K562 (cell line): Measurements from ENCODE around the gene SRPK2. TPM values are rescaled to one million over a fixed set of nuclear protein-coding genes. Genes with fewer than 3 reads are reported as not detected.

Source experiments
- ARID1B ChIP-seq: fragments of 450-650 bp; IDR thresholded peaks from 2 replicates; pipeline ENCODE4 v1.6.1; 2016; ENCODE audit warnings: antibody characterized with exemption, mild to moderate bottlenecking, inconsistent platforms
- ARID2 ChIP-seq: fragments of 450-650 bp; IDR thresholded peaks from 2 replicates; pipeline ENCODE4 v1.6.1; 2017; ENCODE audit warnings: antibody characterized with exemption, mild to moderate bottlenecking
- BDP1 ChIP-seq: IDR thresholded peaks from 3 replicates; pipeline ENCODE4 v1.6.1; 2011; ENCODE audit not compliant: insufficient read length, insufficient read depth
- CREB1 ChIP-seq, 2 experiments: sonication (generic) in 1 of 2; formaldehyde crosslinking in 1 of 2; IDR thresholded peaks; 2 replicates each; pipeline versions ENCODE4 v1.6.1 to v1.8.0; 2012 to 2022; ENCODE audit warnings: inconsistent platforms in 1 of 2, mild to moderate bottlenecking in 1 of 2, missing genetic modification reagents in 1 of 2, moderate library complexity in 1 of 2
- DPF2 ChIP-seq: fragments of 450-650 bp; IDR thresholded peaks from 2 replicates; pipeline ENCODE4 v1.6.1; 2016
- FOXA1 ChIP-seq: fragments of 450-650 bp; IDR thresholded peaks from 2 replicates; pipeline ENCODE4 v1.6.1; 2016; ENCODE audit warnings: mild to moderate bottlenecking, borderline replicate concordance
- FOXA3 ChIP-seq, 2 experiments: fragments of 450-650 bp in 1 of 2; sonication (generic) in 1 of 2; formaldehyde crosslinking; IDR thresholded peaks in 1 of 2; conservative IDR thresholded peaks in 1 of 2; 2 replicates each; pipeline versions ENCODE4 v1.4.0 to v1.8.0; 2020 to 2022; ENCODE audit warnings: mild to moderate bottlenecking in 2 of 2, missing genetic modification reagents in 1 of 2
- GABPB2 ChIP-seq: fragments of 250-450 bp; sonication (Bioruptor Pico); conservative IDR thresholded peaks from 2 replicates; pipeline ENCODE4 v1.5.1; 2021; ENCODE audit warnings: mild to moderate bottlenecking
- KAT2B ChIP-seq: IDR thresholded peaks from one replicate; pipeline ENCODE4 v1.6.1; 2012; ENCODE audit warnings: low read depth, mild to moderate bottlenecking, control low read depth, inconsistent platforms, low read length, moderate library complexity
- MAFF ChIP-seq: IDR thresholded peaks from 2 replicates; pipeline ENCODE4 v1.6.1; 2012; ENCODE audit warnings: low read length, improper control_type of control experiment
- MEIS2 ChIP-seq: fragments of 450-650 bp; IDR thresholded peaks from 2 replicates; pipeline ENCODE4 v1.6.1; 2014; ENCODE audit warnings: mild to moderate bottlenecking; ENCODE audit not compliant: partially characterized antibody
- NFYB ChIP-seq: IDR thresholded peaks from 2 replicates; pipeline ENCODE4 v1.6.1; 2011; ENCODE audit warnings: mild to moderate bottlenecking, moderate library complexity; ENCODE audit not compliant: insufficient read length; ENCODE audit errors: extremely low read depth
- PHTF2 ChIP-seq: fragments of 250-450 bp; sonication (Bioruptor Pico); IDR thresholded peaks from 2 replicates; pipeline ENCODE4 v1.5.0; 2021; ENCODE audit warnings: mild to moderate bottlenecking
- RBFOX2 ChIP-seq: fragments of 200-400 bp; formaldehyde crosslinking; IDR thresholded peaks from 2 replicates; pipeline ENCODE4 v1.6.1; 2017; ENCODE audit warnings: low read depth, mild to moderate bottlenecking, low read length, moderate library complexity
- RCOR1 ChIP-seq, 2 experiments: IDR thresholded peaks; 2 replicates each; pipeline ENCODE4 v1.6.1; 2012; ENCODE audit warnings: low read depth in 2 of 2, low read length in 2 of 2, borderline replicate concordance in 1 of 2, improper control_type of control experiment in 1 of 2
- SAFB2 ChIP-seq: fragments of 200-400 bp; formaldehyde crosslinking; IDR thresholded peaks from 2 replicates; pipeline ENCODE4 v1.6.1; 2018; ENCODE audit warnings: borderline replicate concordance, low read length, low read depth, moderate library complexity; ENCODE audit not compliant: severe bottlenecking
- SP1 ChIP-seq: sonication (generic); formaldehyde crosslinking; IDR thresholded peaks from 2 replicates; pipeline ENCODE4 v1.8.1; 2022; ENCODE audit warnings: mild to moderate bottlenecking, missing genetic modification reagents
- SPI1 ChIP-seq: IDR thresholded peaks from 2 replicates; pipeline ENCODE4 v1.6.1; 2011; ENCODE audit warnings: low read depth, low read length, control low read depth, borderline replicate concordance
- TRIM24 ChIP-seq, 2 experiments: fragments of 450-650 bp; IDR thresholded peaks; 2 replicates each; pipeline ENCODE4 v1.6.1; 2016
- ZBTB40 ChIP-seq, 2 experiments: fragments of 450-650 bp in 1 of 2; sonication (generic) in 1 of 2; formaldehyde crosslinking in 1 of 2; IDR thresholded peaks; 2 replicates each; pipeline versions ENCODE4 v1.7.1 to v1.9.0; 2016 to 2022; ENCODE audit warnings: inconsistent platforms in 1 of 2, mild to moderate bottlenecking in 1 of 2, missing genetic modification reagents in 1 of 2
- ZNF316 ChIP-seq: fragments of 450-650 bp; IDR thresholded peaks from 2 replicates; pipeline ENCODE4 v1.6.1; 2016
- ZZZ3 ChIP-seq: fragments of 450-650 bp; IDR thresholded peaks from 2 replicates; pipeline ENCODE4 v1.6.1; 2016; ENCODE audit warnings: antibody characterized with exemption, mild to moderate bottlenecking, moderate library complexity
- polyA plus RNA-seq, 8 experiments: library from polyadenylated mRNA; depleted of rRNA in 4 of 8; stranded (reverse) in 5 of 8; unstranded in 3 of 8; fragments of >200 nt; fragmentation: Nextera tagmentation in 2 of 8; fragmentation: Illumina TruSeq in 1 of 8; extraction: Ambion mirVana in 2 of 8; extraction: Trizol in 1 of 8; gene quantifications; 2 replicates each; pipeline versions ENCODE4 v1.2.1 to v1.2.3, GENCODE V29; 2011 to 2014; ENCODE audit warnings: inconsistent platforms in 1 of 8, missing spikeins in 1 of 8
- total RNA-seq, 7 experiments: library from RNA; depleted of rRNA in 6 of 7; stranded (reverse); fragments of >200 nt in 6 of 7; fragmentation: Illumina TruSeq in 2 of 7; extraction: Trizol in 2 of 7; gene quantifications; 2 replicates each; pipeline versions ENCODE4 v1.2.1 to v1.2.3, GENCODE V29; 2011 to 2021; ENCODE audit warnings: low replicate concordance in 1 of 7

The SRPK2 gene
- total and polyA plus RNA-seq, 9 of the 15 experiments (the other 6 are each of a cell fraction or from before 2014, with no cell fraction given): 21.5 to 44.7 (median 33.3) TPM

GRCh38 chr7:105257338-105257737 is 131.4 kb downstream of the SRPK2 start (continued):
- no peak for TF ChIP-seq BDP1
- peak; percentile 57 for TF ChIP-seq MEIS2
- TF ChIP-seq RBFOX2: no peak
- no peak for TF ChIP-seq ARID2
- no peak for TF ChIP-seq SAFB2
- no peak for TF ChIP-seq ZBTB40 (IDR thresholded peaks at IDR 0.05)
- no peak for TF ChIP-seq ZBTB40 (CRISPR knock-in tag; IDR thresholded peaks at IDR 0.05)
- TF ChIP-seq ZNF316: peak; percentile 15; the same call in 1 of the 2 replicates
- TF ChIP-seq MAFF: peak; percentile 28; the same call in 1 of the 2 replicates
- 0 out of 4 replicates have a peak, but pooled peaks of 1 of the 2 experiments have one; percentile 14 for TF ChIP-seq FOXA3 (CRISPR knock-in tag; conservative IDR thresholded peaks at IDR 0.05 in 1 of 2, IDR thresholded peaks at IDR 0.05 in 1 of 2)
- 0 out of 2 replicates have a peak, but pooled peaks have one; percentile 34 for TF ChIP-seq DPF2
- peak; percentile 98 for TF ChIP-seq SPI1
- TF ChIP-seq FOXA1: no peak
- peak in 1 of 2 experiments; percentile 34; a peak in 1 of 4 replicates for TF ChIP-seq RCOR1 (IDR thresholded peaks at IDR 0.05; ENCODE audit: borderline replicate concordance in 1 of 2, low read depth in 2 of 2, low read length in 2 of 2)
- TF ChIP-seq KAT2B: no peak
- TF ChIP-seq TRIM24 (IDR thresholded peaks at IDR 0.05): no peak
- no peak for TF ChIP-seq GABPB2 (CRISPR knock-in tag)
- no peak for TF ChIP-seq NFYB
- TF ChIP-seq CREB1 (IDR thresholded peaks at IDR 0.05): no peak
- no peak for TF ChIP-seq CREB1 (CRISPR knock-in tag; IDR thresholded peaks at IDR 0.05)
- TF ChIP-seq ZZZ3: no peak
- 0 out of 2 replicates have a peak, but pooled peaks have one; percentile 36 for TF ChIP-seq SP1
- TF ChIP-seq ARID1B: peak; percentile 34; the same call in 1 of the 2 replicates
- TF ChIP-seq PHTF2 (CRISPR knock-in tag): no peak
